ENCODE results near the gene OR5B12.
"Not testable (repeated sequence)": the region's sequence is repeated elsewhere in the genome, so short reads cannot be mapped to it uniquely, and the experiment has no call there.

The OR5B12 gene

GRCh38 chr11:58442136-58442535 lies at the start of gene OR5B12:
Gene OR5B12 (minus strand): TSS chr11:58442236. CDS start chr11:58440151, 2,085 bp downstream.
- no peak for DNase-seq

GRCh38 chr11:58490827-58491226 lies 48.8 kb upstream of the OR5B12 start:
- no peak for DNase-seq

GRCh38 chr11:58487170-58487569 lies 45.1 kb upstream of the OR5B12 start:
- DNase-seq, result peak; percentile 0

GRCh38 chr11:58485961-58486360 lies 43.9 kb upstream of the OR5B12 start:
- DNase-seq, result no peak

- DNase-seq, result no peak
Measured at GRCh38 chr11:58471892-58472291, 29.9 kb upstream of the OR5B12 start.

GRCh38 chr11:58466293-58466692 lies 24.3 kb upstream of the OR5B12 start:
- DNase-seq, result no peak

GRCh38 chr11:58465690-58466089 lies 23.7 kb upstream of the OR5B12 start:
- no peak for DNase-seq

- no peak for DNase-seq
Measured at GRCh38 chr11:58451585-58451984, 9.5 kb upstream of the OR5B12 start.

GRCh38 chr11:58446294-58446693 lies 4.3 kb upstream of the OR5B12 start:
- DNase-seq, result no peak

GRCh38 chr11:58444300-58444699 lies 2.3 kb upstream of the OR5B12 start:
- no peak for DNase-seq

GRCh38 chr11:58438486-58438885 lies 3.5 kb downstream of the OR5B12 start:
- DNase-seq, result no peak

GRCh38 chr11:58434217-58434616 lies 7.8 kb downstream of the OR5B12 start:
- DNase-seq, result no peak

- no peak for DNase-seq
Measured at GRCh38 chr11:58433638-58434203, 8.3 kb downstream of the OR5B12 start.

GRCh38 chr11:58429273-58429672 lies 12.8 kb downstream of the OR5B12 start:
- no peak for DNase-seq

GRCh38 chr11:58428021-58428420 lies 14.0 kb downstream of the OR5B12 start, which contains the start of gene OR5B2:
Gene OR5B2 (minus strand): TSS chr11:58428121. CDS start chr11:58423261, 4,860 bp downstream.
- DNase-seq, result no peak

GRCh38 chr11:58406774-58407173 lies 35.3 kb downstream of the OR5B12 start, which contains the start of gene OR5B3:
Gene OR5B3 (minus strand): TSS chr11:58406874. CDS start chr11:58403409, 3,465 bp downstream.
- DNase-seq, result no peak

- DNase-seq, result not testable (repeated sequence)
Measured at GRCh38 chr11:58399622-58400021, 42.4 kb downstream of the OR5B12 start.

- no peak for DNase-seq
Measured at GRCh38 chr11:58395581-58395980, 46.5 kb downstream of the OR5B12 start.

GRCh38 chr11:58394195-58394594 lies 47.8 kb downstream of the OR5B12 start:
- no peak for DNase-seq

- no peak for DNase-seq
Measured at GRCh38 chr11:58392746-58393145, 49.3 kb downstream of the OR5B12 start.

- no peak for DNase-seq
Measured at GRCh38 chr11:58391879-58392278, 50.2 kb downstream of the OR5B12 start.

GRCh38 chr11:58390551-58391063 lies 51.4 kb downstream of the OR5B12 start:
- no peak for DNase-seq
